Endothelial cell of hepatic sinusoid (primary cell): ENCODE measurements around the gene PET117.
"Not testable (repeated sequence)": the region's sequence is repeated elsewhere in the genome, so short reads cannot be mapped to it uniquely, and the experiment has no call there.

Experiments
- in situ Hi-C: cut with HindIII; loops from 2 replicates; pipeline ENCODE4 v1.10.0; 2017; ENCODE audit warnings: low sequenced_read_pairs

The PET117 gene, protein sequence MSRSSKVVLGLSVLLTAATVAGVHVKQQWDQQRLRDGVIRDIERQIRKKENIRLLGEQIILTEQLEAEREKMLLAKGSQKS

DNA sequence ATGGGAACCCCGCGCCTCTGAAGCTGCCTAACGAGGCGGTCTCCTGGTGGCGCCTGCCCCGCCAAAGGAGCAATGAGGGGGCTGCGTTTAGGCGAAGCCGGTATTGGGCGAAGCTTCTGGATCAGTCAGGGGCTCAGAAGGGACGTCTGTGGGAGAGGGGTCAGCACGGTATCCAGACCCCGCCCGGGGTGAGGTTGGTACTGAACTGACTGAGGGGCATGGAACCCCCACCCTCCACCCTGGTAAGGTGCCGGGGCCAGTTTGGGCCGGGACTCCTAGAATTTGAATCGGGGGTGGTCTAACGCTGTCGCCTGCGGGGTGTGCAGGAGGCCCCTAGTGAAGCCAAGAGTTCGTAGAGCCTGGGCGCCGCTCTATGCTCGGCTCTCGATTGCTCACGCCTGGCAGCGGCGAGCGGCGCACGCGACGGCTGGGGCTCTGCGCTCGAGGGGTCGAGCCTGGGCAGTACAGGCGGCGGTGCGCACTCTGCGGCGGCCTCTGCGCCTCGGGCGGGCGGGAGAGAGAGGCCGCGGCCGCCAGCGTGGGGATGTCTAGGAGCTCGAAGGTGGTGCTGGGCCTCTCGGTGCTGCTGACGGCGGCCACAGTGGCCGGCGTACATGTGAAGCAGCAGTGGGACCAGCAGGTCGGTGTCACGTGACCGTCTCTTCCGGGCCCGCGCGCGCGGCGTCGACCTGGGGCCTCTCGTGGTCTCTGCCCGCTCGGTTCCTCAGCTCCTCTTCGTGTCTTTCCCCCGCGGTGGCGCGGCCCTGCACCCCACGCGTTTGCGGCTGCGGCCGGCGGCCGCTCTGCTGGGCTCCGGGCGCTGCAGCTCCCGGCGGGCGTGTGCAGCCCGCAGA, at the start of gene PET117, which contains the start of gene KAT14:
Gene PET117 (plus strand): TSS at position 452 of the 854 bp plus-strand sequence. CDS start 93 bp downstream, at position 545.
Gene KAT14 (plus strand): TSS at position 452 of the 854 bp plus-strand sequence. CDS start 4,798 bp downstream, outside the sequence.
- in situ Hi-C loops: no loop called here

DNA sequence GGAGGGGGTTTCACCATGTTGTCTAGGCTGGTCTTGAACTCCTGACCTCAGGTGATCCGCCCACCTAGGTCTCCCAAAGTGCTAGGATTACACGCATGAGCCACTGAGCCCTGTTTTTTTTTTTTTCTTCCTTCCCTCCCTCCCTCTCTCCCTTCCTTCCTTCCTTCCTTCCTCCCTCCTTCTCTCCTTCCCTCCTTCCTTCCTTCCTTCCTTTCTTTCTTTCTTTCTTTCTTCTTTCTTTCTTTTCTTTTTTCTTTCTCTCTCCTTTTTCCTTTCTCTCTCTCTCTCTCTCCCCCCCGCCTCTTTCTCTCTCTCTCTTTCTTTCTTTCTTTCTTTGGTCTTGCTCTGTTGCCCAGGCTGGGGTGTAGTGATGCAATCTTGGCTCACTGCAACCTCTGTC, 49.4 kb upstream of the PET117 start:
- in situ Hi-C loops: not testable (repeated sequence)

DNA sequence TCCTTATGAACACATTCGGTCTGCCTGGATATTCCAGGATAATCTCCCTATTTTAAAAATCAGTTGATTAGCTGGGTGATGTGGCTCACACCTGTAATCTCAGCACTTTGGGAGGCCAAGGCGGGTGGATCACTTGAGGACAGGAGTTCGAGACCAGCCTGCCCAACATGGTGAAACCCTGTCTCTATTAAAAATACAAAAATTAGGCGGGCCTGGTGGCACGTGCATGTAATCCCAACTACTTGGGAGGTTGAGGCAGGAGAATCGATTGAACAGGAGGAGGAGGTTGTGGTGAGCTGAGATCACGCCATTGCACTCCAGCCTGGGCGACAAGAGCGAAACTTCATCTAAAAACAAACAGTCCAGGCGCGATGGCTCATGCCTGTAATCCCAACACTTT, 48.8 kb upstream of the PET117 start:
- in situ Hi-C loops: not testable (repeated sequence)

DNA sequence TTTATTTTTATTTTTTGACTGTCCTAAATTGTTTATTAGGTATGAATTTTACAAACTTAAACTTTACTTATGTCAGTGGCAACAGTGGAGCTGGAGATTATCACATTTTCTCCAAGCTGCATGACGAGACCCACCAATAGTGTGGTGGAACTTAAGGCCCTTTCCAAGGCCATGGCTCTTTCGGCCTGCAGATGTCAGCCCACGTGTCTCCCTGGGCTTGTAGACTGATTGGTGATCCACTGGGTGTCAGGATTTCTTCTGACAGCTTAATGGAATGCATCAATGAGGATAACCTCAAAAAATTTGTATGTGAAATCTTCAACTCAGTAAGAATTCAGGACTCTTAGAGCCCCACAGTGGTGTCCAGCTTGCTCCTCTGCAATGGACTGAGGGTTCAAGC, 47.6 kb upstream of the PET117 start:
- in situ Hi-C loops: no loop called here

DNA sequence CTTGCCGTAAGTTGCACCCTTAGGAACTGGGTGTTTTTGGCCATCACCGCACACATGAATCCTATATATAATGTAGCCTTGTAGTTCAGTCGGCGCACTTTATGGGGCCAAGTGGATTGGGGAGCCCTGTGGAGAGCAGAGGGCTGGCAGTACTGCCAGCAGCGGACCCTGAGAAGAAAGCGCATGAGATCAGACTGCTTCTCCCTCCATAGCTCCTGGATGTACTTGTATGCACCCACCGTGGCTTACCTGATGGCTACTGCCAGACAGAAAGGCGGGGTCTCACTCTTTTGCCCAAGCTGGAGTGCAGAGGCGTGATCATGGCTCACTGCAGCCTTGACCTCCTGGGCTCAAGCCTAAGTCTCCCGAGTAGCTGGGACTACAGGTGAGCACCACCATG, 47.2 kb upstream of the PET117 start:
- in situ Hi-C loops: no loop called here

DNA sequence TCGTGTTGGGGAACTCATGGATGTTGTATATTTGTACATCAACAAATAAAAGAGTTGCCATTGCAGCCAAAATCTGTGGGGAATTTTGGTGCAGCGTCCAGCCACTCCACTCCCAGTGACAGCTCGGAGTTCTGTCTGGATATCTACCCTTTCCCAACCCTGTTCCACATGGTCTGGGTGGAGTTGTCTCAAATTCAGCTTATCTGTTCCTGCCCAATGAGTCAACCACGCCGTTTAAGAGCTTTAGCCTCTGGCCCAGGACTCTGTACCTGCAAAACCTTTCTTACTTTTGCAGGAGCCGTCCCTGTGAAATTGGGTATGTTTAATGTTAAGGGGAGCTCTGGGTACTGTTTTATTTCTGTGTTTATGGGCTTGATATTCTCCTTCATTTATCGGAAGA, 46.0 kb upstream of the PET117 start:
- in situ Hi-C loops: no loop called here

DNA sequence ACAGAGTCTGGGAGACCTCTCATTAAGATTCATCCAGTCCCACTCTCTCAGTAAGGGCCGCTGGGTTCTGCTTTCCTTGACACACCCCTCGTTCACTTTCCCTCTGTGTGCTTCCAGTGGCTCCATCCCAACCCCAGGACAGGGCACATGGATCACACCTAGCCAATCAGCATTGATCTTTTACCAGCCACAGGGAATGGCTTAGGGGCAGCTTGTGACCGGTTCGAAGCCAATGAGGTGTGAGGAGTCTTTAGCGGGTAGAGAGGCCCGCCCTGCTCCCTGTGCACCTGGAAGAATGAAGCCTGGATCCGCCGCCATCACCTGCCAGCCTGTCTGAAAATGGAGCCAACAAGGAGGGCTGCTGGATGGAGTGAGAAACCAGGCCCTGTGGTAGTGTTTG, 44.8 kb upstream of the PET117 start:
- in situ Hi-C loops: no loop called here

DNA sequence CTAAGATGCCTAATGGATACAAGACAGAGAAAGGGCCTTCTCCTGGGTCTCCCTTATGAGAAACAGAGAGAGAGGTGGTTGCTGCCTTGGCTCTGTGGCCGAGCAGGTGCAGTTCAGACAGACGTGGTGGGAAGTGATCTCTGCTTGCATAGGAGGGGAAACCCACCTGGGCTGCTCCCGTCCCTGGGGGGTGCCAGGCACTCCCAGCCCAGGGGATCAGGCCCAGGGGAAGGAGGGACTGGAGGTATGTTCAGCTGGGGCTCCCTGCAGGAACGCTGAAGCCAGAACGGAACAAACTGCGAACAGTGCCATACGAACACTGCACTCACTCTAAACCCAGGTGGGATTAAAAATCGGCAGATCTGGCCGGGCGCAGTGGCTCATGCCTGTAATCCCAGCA, 44.3 kb upstream of the PET117 start:
- in situ Hi-C loops: no loop called here

DNA sequence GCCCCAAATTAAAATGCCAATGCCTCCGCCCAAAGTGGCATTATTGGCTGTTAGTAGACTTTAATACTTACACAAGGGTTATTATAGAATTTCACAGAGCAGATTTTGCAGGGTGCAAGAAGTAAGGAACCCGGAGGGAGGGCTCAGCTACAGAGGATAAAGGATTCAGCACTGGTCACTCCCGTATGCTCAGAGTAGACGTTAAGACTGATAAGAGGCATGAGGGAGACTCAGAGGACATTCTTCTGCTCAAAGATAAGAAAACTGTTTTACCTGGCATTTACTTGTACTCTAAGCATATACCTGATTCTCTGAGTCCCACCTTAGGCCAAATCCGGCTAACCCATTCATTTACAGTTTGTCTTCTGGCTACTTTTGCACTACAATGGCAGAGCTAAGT, 43.5 kb upstream of the PET117 start:
- in situ Hi-C loops: no loop called here

DNA sequence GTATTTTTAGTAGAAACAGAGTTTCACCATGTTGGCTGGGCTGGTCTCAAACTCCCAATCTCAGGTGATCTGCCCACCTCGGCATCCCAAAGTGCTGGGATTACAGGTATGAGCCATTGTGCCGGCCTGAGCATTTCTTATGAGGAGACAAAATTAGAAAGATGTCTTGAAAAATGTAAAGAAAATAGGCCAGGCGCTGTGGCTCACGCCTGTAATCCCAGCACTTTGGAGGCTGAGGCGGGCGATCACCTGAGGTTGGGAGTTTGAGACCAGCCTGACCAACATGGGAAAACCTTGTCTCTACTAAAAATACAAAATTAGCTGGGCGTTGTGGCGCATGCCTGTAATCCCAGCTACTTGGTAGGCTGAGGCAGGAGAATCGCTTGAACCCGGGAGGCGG, 37.1 kb upstream of the PET117 start:
- in situ Hi-C loops: not testable (repeated sequence)

DNA sequence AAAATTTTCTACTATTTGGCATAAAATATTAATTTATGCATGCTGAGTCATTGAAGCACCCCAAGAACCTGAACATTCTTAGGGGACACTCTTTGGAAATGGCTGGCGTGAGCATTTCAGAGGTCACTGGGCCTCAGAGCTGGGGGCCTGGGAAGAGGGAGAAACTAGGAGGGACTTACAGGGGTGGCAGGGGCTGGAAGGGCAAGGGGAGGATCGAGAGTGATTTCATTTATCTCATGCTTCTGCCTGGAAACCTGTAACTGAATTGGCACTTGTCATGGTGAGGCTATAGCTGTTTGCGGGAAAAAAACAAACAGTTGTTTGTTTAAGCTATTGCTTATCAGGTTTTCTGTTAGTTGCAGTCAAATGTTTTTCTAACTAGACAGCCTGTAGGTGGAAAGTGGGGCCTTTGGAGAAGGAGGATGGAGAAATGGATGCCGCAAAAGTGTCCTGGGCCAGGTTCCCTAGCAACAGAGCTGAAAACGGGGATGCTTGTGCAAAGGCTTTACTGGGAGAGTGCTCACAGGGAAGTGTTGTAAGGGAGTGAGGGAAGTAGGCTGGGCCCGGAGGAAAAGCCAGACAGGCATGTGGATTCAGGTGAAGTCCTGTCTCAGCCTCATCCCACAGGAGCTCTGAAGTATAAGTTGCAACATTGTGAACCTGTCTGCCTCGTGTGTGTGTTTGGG, 36.4 kb upstream of the PET117 start:
- in situ Hi-C loops: no loop called here

DNA sequence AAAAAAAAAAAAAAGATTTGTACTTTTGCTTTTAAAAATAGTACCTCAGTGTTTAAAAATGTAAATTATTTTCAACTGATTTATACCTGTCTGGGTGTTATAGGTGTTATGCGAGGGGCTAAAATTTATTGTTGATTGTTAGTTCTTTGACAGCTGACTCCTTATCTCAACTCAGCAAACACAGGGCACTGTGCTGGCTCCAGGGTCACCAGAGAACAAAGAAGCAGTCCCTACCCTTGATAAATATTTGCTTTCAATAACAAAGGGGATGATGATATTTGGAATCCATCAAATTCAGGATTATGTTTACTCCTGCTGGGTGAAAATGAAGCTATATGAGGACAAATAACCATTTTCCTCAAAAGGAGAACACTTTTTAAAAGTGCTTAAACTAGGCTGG, 34.2 kb upstream of the PET117 start:
- in situ Hi-C loops: no loop called here

DNA sequence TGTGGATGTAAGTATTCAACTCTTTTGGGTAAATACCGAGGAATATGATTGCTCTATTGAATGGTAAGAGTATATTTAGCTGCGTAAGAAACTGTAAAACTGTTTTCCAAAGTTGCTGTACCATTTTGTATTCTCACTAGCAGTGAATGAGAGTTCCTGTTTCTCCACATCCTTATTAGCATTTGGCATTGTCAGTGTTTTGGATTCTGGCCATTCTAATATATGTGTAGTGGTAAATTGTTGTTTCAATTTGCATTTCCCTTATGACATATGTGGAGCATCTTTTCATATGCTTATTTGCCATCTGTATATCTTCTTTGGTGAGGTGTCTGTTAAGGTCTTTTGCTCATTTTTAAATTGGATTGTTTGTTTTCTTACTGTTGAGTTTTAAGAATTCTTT, 29.3 kb upstream of the PET117 start:
- in situ Hi-C loops: no loop called here

DNA sequence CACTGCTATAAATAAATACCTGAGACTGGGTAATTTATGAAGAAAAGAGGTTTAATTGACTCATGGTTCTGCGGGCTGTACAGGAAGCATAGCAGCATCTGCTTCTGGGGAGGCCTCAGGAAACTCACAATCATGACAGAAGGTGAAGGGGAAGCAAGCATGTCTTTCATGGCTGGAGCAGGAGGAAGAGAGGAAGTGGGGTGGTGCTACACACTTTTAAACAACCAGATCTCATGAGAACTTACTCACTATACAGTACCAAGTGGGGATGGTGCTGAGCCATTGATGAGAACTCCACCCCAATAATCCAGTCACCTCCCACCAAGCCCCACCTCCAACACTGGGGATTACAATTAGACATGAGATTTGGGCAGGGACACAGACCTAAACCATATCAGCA, 9.1 kb upstream of the PET117 start:
- in situ Hi-C loops: not testable (repeated sequence)

DNA sequence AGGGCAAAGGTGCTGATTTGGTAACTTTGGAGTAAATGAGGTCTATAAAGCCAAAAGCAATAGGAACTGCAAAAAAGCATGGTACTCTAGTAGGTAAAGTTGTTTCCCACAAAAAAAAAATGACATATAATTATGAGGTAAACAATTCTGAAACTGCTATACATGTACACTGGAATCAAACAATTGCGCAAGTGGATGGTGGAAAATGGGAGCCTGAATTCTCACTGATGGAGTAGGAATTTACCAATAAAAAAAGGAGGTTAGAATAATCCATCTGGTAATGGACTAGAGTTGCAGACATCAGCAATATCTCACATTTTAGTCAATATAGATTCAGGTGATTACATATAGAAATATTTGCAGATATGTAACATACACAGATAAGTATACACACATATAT, 5.0 kb upstream of the PET117 start:
- in situ Hi-C loops: no loop called here

DNA sequence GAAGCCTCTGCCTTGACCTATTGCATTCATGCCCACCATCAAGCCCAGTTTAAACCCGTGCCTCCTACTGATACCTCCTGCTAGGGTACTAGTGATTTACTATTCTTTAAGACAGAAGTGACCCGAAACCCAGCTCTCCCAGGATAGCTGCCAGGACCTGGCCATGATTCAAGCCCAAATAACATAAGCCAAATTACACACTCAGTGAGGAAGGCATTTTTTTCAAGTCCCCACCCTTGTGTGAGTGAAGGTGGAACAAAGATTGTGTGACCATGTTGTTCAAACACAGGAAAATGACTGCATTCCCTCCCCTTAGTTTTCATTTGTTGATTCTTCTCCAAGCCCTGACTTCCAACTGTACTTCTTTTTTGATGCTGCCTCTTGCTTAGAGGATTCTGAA, 3.7 kb upstream of the PET117 start:
- in situ Hi-C loops: no loop called here

DNA sequence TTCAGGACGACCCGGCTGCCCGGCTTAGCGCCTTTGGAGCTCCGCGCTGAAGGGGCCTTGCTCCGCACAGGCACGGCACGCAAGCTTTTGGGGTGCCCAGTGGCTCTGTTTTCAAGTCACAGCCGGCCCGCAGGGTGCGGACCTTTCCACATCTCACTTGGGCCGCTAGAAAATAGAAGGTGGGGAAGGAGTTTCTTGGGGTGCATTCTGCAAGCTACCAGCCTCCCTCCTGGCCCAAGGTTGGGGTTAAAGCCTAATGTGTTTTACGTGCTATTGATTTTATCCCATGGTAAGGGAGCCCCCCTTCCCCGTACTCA, 561 bp downstream of the PET117 start:
- in situ Hi-C loops: no loop called here

DNA sequence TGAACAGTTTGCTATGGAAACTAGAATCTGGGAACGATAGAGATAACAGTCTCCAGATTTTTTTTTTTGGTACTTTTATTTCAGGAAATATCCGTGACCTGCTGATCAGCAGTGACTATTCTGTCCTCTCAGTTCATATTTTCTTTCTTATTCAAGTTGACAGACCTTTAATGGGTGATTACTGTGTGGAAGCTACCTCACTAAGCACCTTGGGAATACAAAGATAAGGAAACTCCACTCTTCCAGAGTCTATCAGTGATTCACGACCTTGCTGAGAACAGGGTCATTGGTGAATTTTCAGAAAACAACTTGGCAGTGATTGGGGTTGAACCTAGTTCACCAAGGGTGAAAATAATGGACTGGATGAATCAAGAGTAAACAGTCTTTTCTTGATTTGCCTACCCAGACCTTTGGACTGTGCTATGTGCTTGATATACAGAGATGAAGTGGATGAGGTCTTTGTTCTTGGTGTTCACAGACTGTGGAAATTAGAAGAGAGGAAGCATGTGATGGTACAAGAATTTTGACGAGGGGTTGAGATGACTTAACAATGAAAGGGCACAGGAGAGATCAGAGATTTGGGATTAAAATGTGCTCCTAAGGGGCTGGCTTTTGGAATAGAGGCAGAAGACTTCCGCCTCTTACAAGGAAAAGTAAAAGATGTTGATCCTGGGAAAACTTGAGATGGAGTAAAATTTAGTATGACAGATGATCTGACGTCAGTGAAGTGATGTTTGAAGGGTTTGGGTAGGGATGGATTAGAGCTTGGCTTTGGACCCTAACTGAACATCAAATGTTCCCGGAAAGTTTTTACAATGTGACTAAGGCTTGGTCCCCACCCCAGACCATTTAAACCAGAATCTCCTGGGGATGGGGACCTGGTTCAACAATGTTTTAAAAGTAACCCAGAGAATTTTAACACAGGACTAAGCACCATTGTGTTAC, 1.2 kb downstream of the PET117 start:
- in situ Hi-C loops: no loop called here

DNA sequence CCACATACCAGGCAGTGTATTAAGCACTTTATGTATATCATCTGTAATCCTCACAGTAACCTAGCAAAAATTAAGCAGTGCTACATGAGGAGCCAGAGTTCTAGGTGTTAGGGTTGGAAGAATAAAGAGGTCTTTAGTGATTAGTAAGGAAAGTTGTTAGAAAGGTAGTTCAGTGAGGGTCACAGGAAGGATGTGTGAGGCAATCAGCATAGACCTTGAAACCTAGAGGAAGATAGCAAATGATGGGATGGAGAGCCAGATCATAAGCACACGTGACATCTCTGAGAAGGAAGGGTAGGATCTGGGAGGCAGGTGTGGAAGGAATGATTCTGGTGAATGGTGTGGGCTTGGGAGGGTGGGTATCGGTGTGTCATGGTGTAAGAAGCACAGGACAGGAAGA, 2.2 kb downstream of the PET117 start:
- in situ Hi-C loops: no loop called here

DNA sequence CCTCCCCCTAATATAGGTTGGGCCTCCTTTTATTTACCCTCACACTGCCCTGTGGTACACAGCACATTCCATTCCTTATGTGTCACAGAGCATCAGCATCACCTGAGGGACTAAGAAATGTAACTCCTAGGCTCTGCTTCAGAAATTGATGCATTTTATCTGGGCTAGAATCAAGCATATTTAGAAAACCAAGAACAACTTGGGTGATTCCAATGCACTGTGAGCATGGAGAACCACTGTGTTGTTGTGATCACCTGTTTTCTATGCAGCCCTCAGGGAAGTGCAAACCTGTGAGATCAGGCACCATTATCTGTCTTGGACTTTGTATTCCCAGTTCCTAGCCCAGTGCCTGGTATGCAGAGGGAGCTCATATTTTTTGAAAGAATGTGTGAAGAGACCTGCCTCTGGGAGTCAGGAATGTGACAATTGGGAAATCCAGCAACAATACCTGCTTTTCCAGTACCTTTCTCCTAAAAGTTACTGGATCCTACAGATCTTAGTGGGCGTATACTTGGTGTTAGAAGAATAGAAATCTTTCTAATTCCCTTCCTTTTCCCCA, 7.0 kb downstream of the PET117 start:
- in situ Hi-C loops: no loop called here

DNA sequence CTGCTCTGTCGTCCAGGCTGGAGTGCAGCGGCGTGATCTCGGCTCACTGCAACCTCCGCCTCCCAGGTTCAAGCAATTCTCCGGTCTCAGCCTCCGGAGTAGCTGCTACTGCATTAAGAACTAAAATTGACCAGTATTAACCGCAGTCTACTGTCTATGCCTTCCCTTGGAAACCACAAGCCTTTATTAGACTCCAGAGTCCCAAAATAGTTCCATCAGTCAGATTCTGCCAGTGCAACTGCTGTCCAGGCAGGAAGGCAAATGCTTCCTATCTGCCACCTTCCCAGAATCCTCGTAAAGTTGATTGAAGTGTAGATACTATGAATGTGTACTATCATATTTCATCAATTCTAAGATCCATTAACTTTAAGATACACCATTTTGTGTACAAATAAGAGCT, 16.7 kb downstream of the PET117 start:
- in situ Hi-C loops: no loop called here
